GM12878 (cell line): Measurements from ENCODE around the gene GLP1R. TPM values are rescaled to one million over a fixed set of nuclear protein-coding genes. Genes with fewer than 3 reads are reported as not detected.

Experiments used
- ATAC-seq: fragments of 200-7000 bp; cut with Tn5 transposase; 3 replicates; pipeline ENCODE4 v1.9.1; 2020; ENCODE audit warnings: mild to moderate bottlenecking, moderate library complexity
- BruUV-seq: library from RNA; stranded (reverse); fragments of 400-500 nt; replicated peaks from 2 replicates; lab custom pipeline; 2021; lab: Mats Ljungman, UMichigan
- CTCF ChIA-PET: fragments of 300-600 bp; sonication (Branson Sonifier 250); formaldehyde crosslinking; extraction: SDS; loops from one replicate; lab custom pipeline; 2021; ENCODE audit warnings: inconsistent platforms; lab: Yijun Ruan, JAX
- POLR2A ChIA-PET: fragments of 350-600 bp; formaldehyde crosslinking; extraction: SDS; loops from one replicate; lab custom pipeline; 2021; ENCODE audit warnings: inconsistent platforms; lab: Charles Lee
- RAD21 ChIA-PET: fragments of 300-600 bp; sonication (Branson Sonifier 250); formaldehyde crosslinking; loops from one replicate; lab custom pipeline; 2023; ENCODE audit warnings: antibody characterized with exemption; ENCODE audit not compliant: unreplicated experiment; lab: Charles Lee
- SMC1A ChIA-PET: fragments of 300-600 bp; sonication (Branson Sonifier 250); formaldehyde crosslinking; loops from one replicate; lab custom pipeline; 2023; ENCODE audit not compliant: unreplicated experiment, uncharacterized antibody; lab: Charles Lee
- DNase-seq: peaks from one replicate; pipeline ENCODE4 v3.0.0-alpha.2; 2011; ENCODE audit warnings: low read depth, low spot score
- FAIRE-seq: peaks from 3 replicates; lab custom pipeline; 2011; peaks lifted over from hg19 to GRCh38; lab: Jason Lieb, UNC
- H2AFZ ChIP-seq: 2 replicates; pipeline ENCODE4 v1.6.0; 2011; ENCODE audit warnings: low read depth, low read length, control low read depth; ENCODE audit not compliant: control insufficient read depth
- H3K27ac ChIP-seq: 2 replicates; pipeline ENCODE4 v1.5.1; 2011; ENCODE audit warnings: control low read depth; ENCODE audit not compliant: control insufficient read depth, insufficient read depth
- H3K27me3 ChIP-seq, 2 experiments: replicated peaks in 1 of 2; 2 replicates each; pipeline versions ENCODE4 v1.6.0 to v1.6.1; 2011; ENCODE audit warnings: low read length in 1 of 2; ENCODE audit not compliant: control insufficient read depth in 2 of 2, insufficient read depth in 2 of 2
- H3K36me3 ChIP-seq, 2 experiments: 2 replicates each; pipeline ENCODE4 v1.5.1; 2011; ENCODE audit warnings: low read length in 1 of 2; ENCODE audit not compliant: control insufficient read depth in 2 of 2, insufficient read depth in 2 of 2
- H3K4me1 ChIP-seq: 2 replicates; pipeline ENCODE4 v1.6.1; 2011; ENCODE audit warnings: mild to moderate bottlenecking, low read length, moderate library complexity, mixed read lengths; ENCODE audit not compliant: control insufficient read depth, insufficient read depth
- H3K4me2 ChIP-seq: 2 replicates; pipeline ENCODE4 v1.6.0; 2011; ENCODE audit warnings: control low read depth; ENCODE audit not compliant: control insufficient read depth, insufficient read depth
- H3K4me3 ChIP-seq: fragments of 200-600 bp; sonication (generic); 2 replicates; pipeline ENCODE4 v1.5.1; 2016
- H3K79me2 ChIP-seq: 2 replicates; pipeline ENCODE4 v1.6.0; 2011; ENCODE audit warnings: low read length; ENCODE audit not compliant: control insufficient read depth, insufficient read depth
- H3K9ac ChIP-seq: 2 replicates; pipeline ENCODE4 v1.8.0; 2011; ENCODE audit warnings: low read length, control low read depth, mixed read lengths; ENCODE audit not compliant: control insufficient read depth, insufficient read depth
- H3K9me3 ChIP-seq: replicated peaks from 3 replicates; pipeline ENCODE4 v1.5.1; 2011; ENCODE audit warnings: mild to moderate bottlenecking, low read length; ENCODE audit not compliant: control insufficient read depth, insufficient read depth
- H4K20me1 ChIP-seq: 2 replicates; pipeline ENCODE4 v1.6.0; 2011; ENCODE audit not compliant: control insufficient read depth, insufficient read depth
- BMI1 ChIP-seq: fragments of 450-650 bp; IDR thresholded peaks from 2 replicates; pipeline ENCODE4 v1.6.1; 2016; ENCODE audit warnings: mild to moderate bottlenecking, moderate library complexity, borderline replicate concordance
- CBFB ChIP-seq: IDR thresholded peaks from 2 replicates; pipeline ENCODE4 v1.6.1; 2016; ENCODE audit warnings: antibody characterized with exemption, low read depth
- ESRRA ChIP-seq: IDR thresholded peaks from 2 replicates; pipeline ENCODE4 v1.6.1; 2012; ENCODE audit warnings: mild to moderate bottlenecking, low read length, improper control_type of control experiment
- MXI1 ChIP-seq: fragments of 150-350 bp; IDR thresholded peaks from 2 replicates; pipeline ENCODE4 v1.6.1; 2011; ENCODE audit warnings: low read depth, mild to moderate bottlenecking, inconsistent platforms, low read length, improper control_type of control experiment
- POU2F2 ChIP-seq: IDR thresholded peaks from 3 replicates; pipeline ENCODE4 v1.6.1; 2011; ENCODE audit warnings: low read depth, mild to moderate bottlenecking, low read length, borderline replicate concordance
- RAD51 ChIP-seq: fragments of 450-650 bp; IDR thresholded peaks from 2 replicates; pipeline ENCODE4 v1.6.1; 2016; ENCODE audit warnings: moderate library complexity, mild to moderate bottlenecking, inconsistent platforms
- SP1 ChIP-seq: IDR thresholded peaks from one replicate; pipeline ENCODE4 v1.6.1; 2011; ENCODE audit warnings: low read depth, low read length
- SUZ12 ChIP-seq: fragments of 200-600 bp; sonication (generic); IDR thresholded peaks from one replicate; pipeline ENCODE4 v1.6.1; 2018; ENCODE audit warnings: antibody characterized with exemption, mild to moderate bottlenecking; ENCODE audit not compliant: unreplicated experiment
- ZNF592 ChIP-seq: fragments of 450-650 bp; IDR thresholded peaks from 2 replicates; pipeline ENCODE4 v1.6.1; 2017; ENCODE audit warnings: mild to moderate bottlenecking, moderate library complexity
- WGBS: methylation state at CpG from one replicate; pipeline ENCODE4 v1.1.6; 2016; ENCODE audit warnings: low lambda C conversion rate; ENCODE audit not compliant: insufficient replicate concordance, insufficient coverage; ENCODE audit errors: missing lambda C conversion rate; 5-methylcytosine and 5-hydroxymethylcytosine counted together
- in situ Hi-C: fragments of 300-500 bp; cut with MboI; formaldehyde crosslinking; loops from 9 replicates; pipeline ENCODE4 v1.14.3; 2018; ENCODE audit warnings: mixed read lengths
- intact Hi-C: fragments of 100-400 bp; cut with micrococcal nuclease; formaldehyde crosslinking; loops from one replicate; pipeline ENCODE4 v1.14.2; 2022; ENCODE audit not compliant: unreplicated experiment
- polyA plus RNA-seq, 11 experiments: library from polyadenylated mRNA; depleted of rRNA in 4 of 11; unstranded in 6 of 11; stranded (reverse) in 5 of 11; fragments of >200 nt; fragmentation: Nextera tagmentation in 4 of 11; fragmentation: Illumina TruSeq in 1 of 11; extraction: Ambion mirVana in 4 of 11; extraction: Trizol in 1 of 11; gene quantifications; 1 replicate in 1 of 11; 2 replicates in 10 of 11; pipeline versions ENCODE4 v1.2.1 to v1.2.3, GENCODE V29; 2011 to 2016; ENCODE audit warnings: inconsistent platforms in 2 of 11, missing spikeins in 2 of 11, low read depth in 1 of 11
- total RNA-seq, 4 experiments: library from RNA; depleted of rRNA in 3 of 4; stranded (reverse); fragments of >200 nt in 3 of 4; fragmentation: Illumina TruSeq in 1 of 4; extraction: Trizol in 1 of 4; gene quantifications; 2 replicates each; pipeline versions ENCODE4 v1.2.1 to v1.2.3, GENCODE V29; 2013 to 2021
- TF ChIP-seq, protein P1 (sequence below): IDR thresholded peaks from 2 replicates; pipeline ENCODE4 v1.6.1; 2011; ENCODE audit warnings: borderline replicate concordance, low read depth, mild to moderate bottlenecking, moderate library complexity, mixed read lengths, low read length; ENCODE audit not compliant: insufficient read depth; ENCODE audit errors: extremely low read length
- TF ChIP-seq, protein P2 (sequence below): IDR thresholded peaks from 2 replicates; pipeline ENCODE4 v1.6.1; 2011; ENCODE audit warnings: mild to moderate bottlenecking, low read depth, low read length, moderate library complexity; ENCODE audit not compliant: insufficient replicate concordance

The GLP1R gene
- total and polyA plus RNA-seq, 10 of the 15 experiments (the other 5 are each of a cell fraction or from before 2014, with no cell fraction given): 0.01 TPM; not detected in 9

DNA sequence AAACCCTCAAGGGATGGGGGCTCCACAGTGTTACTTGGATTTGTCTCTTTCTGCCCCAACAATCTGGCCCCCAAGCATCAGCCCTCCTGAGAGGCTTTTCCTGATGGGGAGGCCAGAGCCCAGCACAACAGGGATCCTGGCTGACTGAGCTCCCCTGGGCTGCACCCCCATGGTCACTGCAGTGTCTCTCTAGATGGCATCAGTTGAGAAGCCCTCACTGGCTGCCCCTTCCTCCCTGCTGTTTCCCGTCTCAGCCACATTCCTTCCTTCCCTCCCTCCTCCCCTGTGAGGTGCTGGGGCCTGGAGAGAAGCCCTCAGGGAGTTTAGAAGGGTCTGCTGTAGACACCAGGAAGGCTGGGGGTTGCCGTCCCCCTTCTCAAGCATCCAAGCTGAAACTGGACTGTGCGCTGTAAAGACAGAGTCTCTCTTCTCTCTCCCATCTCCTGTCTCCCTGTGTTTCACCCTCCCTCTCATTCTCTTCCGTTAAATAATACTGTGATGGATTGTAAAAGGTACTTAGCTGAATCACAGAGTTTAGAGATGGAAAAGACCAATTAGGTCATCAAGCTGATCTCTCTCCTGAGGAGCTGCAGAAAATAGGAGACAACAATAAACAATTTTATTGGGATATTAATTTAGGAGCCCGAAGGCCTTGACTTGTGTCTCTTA lies 36.7 kb downstream of the GLP1R start:
- no peak overlapping the region for H3K4me3 ChIP-seq
- intact Hi-C loops (no loop called here), in situ Hi-C loops (no loop called here)
- WGBS: 59% methylated on average over 5 of the region's 5 CpGs
- peaks cover 2 to 11% of the 10 kb centered on the region in 2 experiments; a peak in 3 of 4 replicates for H3K27me3 ChIP-seq
- CTCF ChIA-PET: interaction anchor here (0.6 kb wide), 1 partner anchor 569 kb away, joined by 4 read pairs; no protein-coding TSS in a partner anchor
- no peak overlapping the region for H3K27ac ChIP-seq
- no peaks in the 10 kb centered on the region for H3K79me2 ChIP-seq
- no peak overlapping the region for H2AFZ ChIP-seq
- no peak for DNase-seq
- peaks cover 10% of the 10 kb centered on the region for H3K4me1 ChIP-seq
- H4K20me1 ChIP-seq: peaks cover 7% of the 10 kb centered on the region; the same call in 1 of the 2 replicates
- no peak overlapping the region for H3K9ac ChIP-seq
- no peaks in the 10 kb centered on the region for H3K36me3 ChIP-seq
- no peaks in the 10 kb centered on the region for H3K9me3 ChIP-seq
- RAD21 ChIA-PET: no interaction called here
- FAIRE-seq: no peak
- no peak for ATAC-seq
- POLR2A ChIA-PET: no interaction called here
- no TSS peak for BruUV-seq
- H3K4me2 ChIP-seq: no peak overlapping the region
- SMC1A ChIA-PET: no interaction called here
- TF ChIP-seq SP1 (no peak), CBFB (no peak), SUZ12 (no peak), ZNF592 (no peak), ESRRA (no peak), POU2F2 (no peak), BMI1 (no peak), MXI1 (no peak), RAD51 (no peak)
- TF ChIP-seq, protein P1, sequence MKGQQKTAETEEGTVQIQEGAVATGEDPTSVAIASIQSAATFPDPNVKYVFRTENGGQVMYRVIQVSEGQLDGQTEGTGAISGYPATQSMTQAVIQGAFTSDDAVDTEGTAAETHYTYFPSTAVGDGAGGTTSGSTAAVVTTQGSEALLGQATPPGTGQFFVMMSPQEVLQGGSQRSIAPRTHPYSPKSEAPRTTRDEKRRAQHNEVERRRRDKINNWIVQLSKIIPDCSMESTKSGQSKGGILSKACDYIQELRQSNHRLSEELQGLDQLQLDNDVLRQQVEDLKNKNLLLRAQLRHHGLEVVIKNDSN: no peak
- TF ChIP-seq, protein P2, sequence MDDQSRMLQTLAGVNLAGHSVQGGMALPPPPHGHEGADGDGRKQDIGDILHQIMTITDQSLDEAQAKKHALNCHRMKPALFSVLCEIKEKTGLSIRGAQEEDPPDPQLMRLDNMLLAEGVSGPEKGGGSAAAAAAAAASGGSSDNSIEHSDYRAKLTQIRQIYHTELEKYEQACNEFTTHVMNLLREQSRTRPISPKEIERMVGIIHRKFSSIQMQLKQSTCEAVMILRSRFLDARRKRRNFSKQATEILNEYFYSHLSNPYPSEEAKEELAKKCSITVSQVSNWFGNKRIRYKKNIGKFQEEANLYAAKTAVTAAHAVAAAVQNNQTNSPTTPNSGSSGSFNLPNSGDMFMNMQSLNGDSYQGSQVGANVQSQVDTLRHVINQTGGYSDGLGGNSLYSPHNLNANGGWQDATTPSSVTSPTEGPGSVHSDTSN: no peak
